Measurements from ENCODE around the gene PRDM16. TPM values are rescaled to one million over a fixed set of nuclear protein-coding genes. Genes with fewer than 3 reads are reported as not detected.

Gene PRDM16
- total and polyA plus RNA-seq, 2 of the 8 experiments (the other 6 are each of a cell fraction or from before 2014, with no cell fraction given): 0.39 to 0.43 TPM

DNA sequence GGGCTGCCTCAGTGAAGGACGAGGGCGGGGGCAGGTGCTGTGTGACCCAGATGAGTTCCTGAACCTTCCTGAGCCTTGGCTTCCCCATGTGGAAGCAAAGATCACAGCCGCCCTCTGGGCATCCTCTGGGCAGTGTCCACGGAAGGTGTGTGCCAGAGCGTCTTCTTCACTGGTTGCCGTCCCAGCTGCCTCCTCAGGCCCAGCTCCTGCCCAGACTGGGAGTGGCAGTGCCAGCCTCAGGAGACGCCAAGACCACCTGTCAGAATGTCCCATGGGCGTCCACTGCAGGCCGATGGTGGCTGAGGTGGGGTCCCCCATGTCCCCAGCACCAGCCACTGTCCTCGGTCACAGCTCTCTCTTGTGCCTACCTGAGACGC is 395.6 kb downstream of the PRDM16 start:
- Histone ChIP-seq H3K9me3 (ENCODE audit: insufficient read depth in 2 of 2, low read depth in 1 of 2, low read length in 1 of 2) (no peaks in the 10 kb centered on the region), H4K20me1 (replicated peaks in 1 of 2; ENCODE audit: control insufficient read depth in 1 of 2, insufficient read depth in 2 of 2, low read length in 2 of 2) (peaks cover 0 to 9% of the 10 kb centered on the region in 2 experiments), H3K23ac (ENCODE audit: insufficient read length) (no peak overlapping the region), H2AFZ (ENCODE audit: low read length) (no peak overlapping the region), H3K4ac (replicated peaks; ENCODE audit: insufficient read length, low read depth, low read length) (no peak overlapping the region), H2BK120ac (replicated peaks; ENCODE audit: low read depth, low read length) (no peak overlapping the region), H3K9ac (replicated peaks in 1 of 4; ENCODE audit: extremely low read depth in 1 of 4, low read depth in 3 of 4, low read length in 3 of 4) (no peak overlapping the region), H3K18ac (ENCODE audit: extremely low read depth, low read length) (no peak overlapping the region), H2AK5ac (ENCODE audit: low read depth, low read length) (no peak overlapping the region), H2BK5ac (ENCODE audit: low read depth, low read length) (no peak overlapping the region), H3K4me2 (ENCODE audit: insufficient read depth in 1 of 2, low read depth in 2 of 2, low read length in 2 of 2) (no peak overlapping the region), H3K14ac (ENCODE audit: insufficient read length) (no peak overlapping the region), H3K36me3 (ENCODE audit: control insufficient read depth in 2 of 4, insufficient read depth in 4 of 4, low read length in 3 of 4) (peaks cover 0 to 4% (median 0%) of the 10 kb centered on the region in 4 experiments; a peak in 1 of 8 replicates), H3K79me2 (ENCODE audit: control insufficient read depth in 1 of 2, insufficient read depth in 2 of 2, low read length in 2 of 2) (no peaks in the 10 kb centered on the region), H3K27me3 (replicated peaks in 1 of 4; ENCODE audit: control insufficient read depth in 3 of 4, extremely low read depth in 1 of 4, insufficient read depth in 3 of 4, low read length in 3 of 4) (no peaks in the 10 kb centered on the region), H3K56ac (replicated peaks; ENCODE audit: insufficient read length, low read depth, low read length) (no peak overlapping the region), H2BK15ac (ENCODE audit: low read length) (no peak overlapping the region), H3K23me2 (ENCODE audit: low read depth, low read length) (no peaks in the 10 kb centered on the region), H2BK12ac (ENCODE audit: low read depth, low read length) (no peak overlapping the region), H2BK20ac (ENCODE audit: low read length) (no peak overlapping the region), H3K27ac (ENCODE audit: low read depth, low read length) (no peak overlapping the region), H3K4me1 (replicated peaks in 1 of 4; ENCODE audit: control insufficient read depth in 3 of 4, insufficient read depth in 4 of 4, low read length in 3 of 4) (no peaks in the 10 kb centered on the region), H4K5ac (ENCODE audit: insufficient read length, low read depth, low read length) (no peak overlapping the region), H3K79me1 (ENCODE audit: low read depth, low read length) (0 out of 2 replicates have a peak, but pooled peaks cover 5% of the 10 kb centered on the region), H4K8ac (ENCODE audit: extremely low read depth, insufficient read depth, low read length) (no peak overlapping the region), H3K4me3 (ENCODE audit: extremely low read depth in 1 of 4, insufficient read depth in 2 of 4, low read depth in 3 of 4, low read length in 4 of 4) (no peak overlapping the region), H4K91ac (replicated peaks; ENCODE audit: insufficient read length, low read length) (no peak overlapping the region)
- ChIA-PET CTCF (ENCODE audit: partially characterized antibody) (interaction anchor here (0.9 to 2.8 kb wide), 6 partner anchors 9 to 132 kb away, joined by 3 to 23 read pairs (median 4); no protein-coding TSS in a partner anchor), POLR2A (ENCODE audit: partially characterized antibody) (no interaction called here)
- WGBS, 2 experiments (ENCODE audit: extremely low coverage in 1 of 2, insufficient coverage in 1 of 2, insufficient read length in 1 of 2, insufficient replicate concordance in 2 of 2, low coverage in 1 of 2, low lambda C conversion rate in 2 of 2, missing lambda C conversion rate in 1 of 2): 83% methylated on average over 11 of the region's 11 CpGs; no CpG with 5 or more reads in 1 of the 2 experiments
- FAIRE-seq (no peak), DNase-seq (ENCODE audit: low read depth in 1 of 2, low spot score in 2 of 2) (no peak)
- TF ChIP-seq SIN3A (conservative IDR thresholded peaks at IDR 0.05 in 1 of 2, IDR thresholded peaks at IDR 0.05 in 1 of 2; ENCODE audit: low read depth in 1 of 2, low read length in 2 of 2) (no peak), JUND (IDR thresholded peaks at IDR 0.05; ENCODE audit: low read length) (no peak), CBX8 (IDR thresholded peaks at IDR 0.05; ENCODE audit: borderline replicate concordance, low read depth, low read length) (no peak), CEBPB (IDR thresholded peaks at IDR 0.05; ENCODE audit: low read depth, low read length) (no peak), SIRT6 (IDR thresholded peaks at IDR 0.05; ENCODE audit: low read length) (no peak), EGR1 (IDR thresholded peaks at IDR 0.05; ENCODE audit: borderline replicate concordance, low read depth, low read length) (no peak), YY1 (IDR thresholded peaks at IDR 0.05; ENCODE audit: low read depth, low read length) (no peak), HDAC2 (IDR thresholded peaks at IDR 0.05; ENCODE audit: borderline replicate concordance in 1 of 2, low read depth in 2 of 2, low read length in 2 of 2) (no peak), SUZ12 (IDR thresholded peaks at IDR 0.05; ENCODE audit: low read length) (no peak), TCF12 (IDR thresholded peaks at IDR 0.05; ENCODE audit: low read depth, low read length) (no peak), RFX5 (IDR thresholded peaks at IDR 0.05; ENCODE audit: borderline replicate concordance, low read depth, low read length) (no peak), CREB1 (IDR thresholded peaks at IDR 0.05) (no peak), CBX5 (IDR thresholded peaks at IDR 0.05; ENCODE audit: low read depth, low read length) (no peak)
- TF ChIP-seq, protein P1, sequence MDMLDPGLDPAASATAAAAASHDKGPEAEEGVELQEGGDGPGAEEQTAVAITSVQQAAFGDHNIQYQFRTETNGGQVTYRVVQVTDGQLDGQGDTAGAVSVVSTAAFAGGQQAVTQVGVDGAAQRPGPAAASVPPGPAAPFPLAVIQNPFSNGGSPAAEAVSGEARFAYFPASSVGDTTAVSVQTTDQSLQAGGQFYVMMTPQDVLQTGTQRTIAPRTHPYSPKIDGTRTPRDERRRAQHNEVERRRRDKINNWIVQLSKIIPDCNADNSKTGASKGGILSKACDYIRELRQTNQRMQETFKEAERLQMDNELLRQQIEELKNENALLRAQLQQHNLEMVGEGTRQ (IDR thresholded peaks at IDR 0.05; ENCODE audit: low read length): no peak

Measured in H1 (cell line).